GM19193 (cell line): ENCODE results near the gene SOS1.

Experiments
- POLR2A ChIP-seq: IDR thresholded peaks from 4 replicates; pipeline ENCODE4 v1.6.1; 2011; ENCODE audit not compliant: insufficient read depth, insufficient read length; ENCODE audit errors: extremely low read depth

SOS1 gene

DNA sequence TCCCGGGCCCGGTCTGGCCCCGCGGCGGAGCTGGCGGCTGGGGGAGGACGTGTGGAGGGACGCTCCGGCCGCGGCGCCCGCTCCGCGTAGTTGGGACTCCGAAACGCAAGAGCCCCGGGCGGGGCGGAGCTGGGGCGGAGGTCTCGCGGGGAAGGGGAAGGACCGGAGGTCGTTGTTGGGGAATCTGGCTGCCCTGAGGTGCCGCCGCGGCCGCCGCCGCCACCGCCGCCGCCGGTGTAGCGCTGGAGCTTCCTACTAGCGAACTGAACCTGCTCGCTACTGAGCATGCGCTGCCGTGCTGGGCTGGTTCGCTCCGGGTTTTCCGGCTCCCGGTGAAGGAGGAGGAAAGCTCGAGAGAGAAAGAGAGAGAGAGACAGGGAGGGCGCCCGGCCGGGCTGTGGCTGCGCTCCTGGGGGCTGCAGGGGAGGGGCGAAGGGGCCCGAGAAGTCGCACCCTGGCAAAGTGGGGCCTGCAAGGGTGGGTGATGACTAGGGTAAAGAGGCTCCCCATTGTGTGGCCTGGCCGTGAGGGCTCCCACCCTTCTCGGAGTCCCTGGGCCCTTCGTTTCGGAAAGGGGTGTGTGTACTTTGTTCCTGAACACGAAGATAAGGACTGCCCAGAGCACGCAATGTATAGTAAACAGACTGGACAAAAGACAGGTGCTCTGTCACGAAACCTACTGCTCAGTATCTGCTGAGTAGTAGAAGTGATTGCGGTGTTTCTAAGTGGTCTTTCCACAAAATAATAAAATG, at the start of gene SOS1:
TSS of gene SOS1 (minus strand) at position 281 of the 752 bp plus-strand sequence. CDS start 629 bp downstream, outside the sequence.
- peak; percentile 82 for TF ChIP-seq POLR2A

DNA sequence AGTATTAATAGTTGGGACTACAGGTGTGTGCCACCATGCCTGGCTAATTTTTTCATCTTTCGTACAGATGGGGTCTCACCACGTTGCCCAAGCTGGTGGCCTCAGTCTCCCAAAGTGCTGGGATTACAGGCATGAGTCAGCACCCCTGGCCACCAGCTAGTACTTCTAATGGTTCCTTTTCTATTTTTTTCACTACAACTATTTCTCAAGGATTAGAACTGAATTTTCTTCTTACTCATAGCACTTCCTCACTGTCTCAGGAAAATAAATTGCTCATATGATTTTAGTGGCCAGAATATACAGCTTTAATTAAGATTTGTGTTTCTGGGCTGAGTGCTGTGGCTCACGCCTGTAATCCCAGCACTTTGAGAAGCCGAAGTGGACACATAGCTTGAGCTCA, 43.2 kb upstream of the SOS1 start:
- TF ChIP-seq POLR2A, result no peak

DNA sequence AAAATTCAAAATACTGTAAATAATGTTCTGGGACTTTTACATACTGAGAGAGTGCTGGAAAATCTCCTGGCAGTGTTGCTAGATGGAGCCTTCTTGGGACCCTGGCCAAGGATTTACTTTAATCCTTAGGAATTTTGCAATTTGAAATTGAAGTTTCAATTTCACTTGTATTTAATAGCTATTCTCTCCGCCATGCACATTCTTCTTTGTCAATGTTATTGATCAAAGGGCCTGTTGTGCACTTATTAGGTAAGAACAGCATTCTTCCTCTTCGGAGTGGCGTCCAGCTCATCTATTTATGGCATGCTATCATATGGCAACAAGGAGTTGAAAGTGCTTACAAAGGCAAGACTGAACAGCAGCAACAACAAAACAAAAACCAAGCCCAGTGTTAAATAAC, 40.1 kb upstream of the SOS1 start:
- no peak for TF ChIP-seq POLR2A

DNA sequence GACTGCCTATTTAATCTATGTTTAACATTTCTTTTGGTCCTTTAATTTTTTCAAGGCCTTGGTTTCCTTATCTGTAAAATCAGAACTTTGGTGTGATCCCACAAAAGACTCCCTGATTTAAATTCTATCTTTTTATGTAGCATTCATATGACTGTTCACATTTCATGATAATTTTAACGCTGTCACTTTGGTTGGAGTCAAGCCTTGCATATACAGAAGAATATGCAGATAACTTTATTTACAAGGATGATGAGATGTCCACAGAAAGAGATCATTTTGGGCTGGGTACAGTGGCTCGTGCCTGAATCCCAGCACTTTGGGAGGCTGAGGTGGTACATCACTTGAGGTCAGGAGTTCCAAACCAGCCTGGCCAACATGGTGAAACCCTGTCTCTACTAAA, 38.4 kb upstream of the SOS1 start:
- TF ChIP-seq POLR2A, result no peak

DNA sequence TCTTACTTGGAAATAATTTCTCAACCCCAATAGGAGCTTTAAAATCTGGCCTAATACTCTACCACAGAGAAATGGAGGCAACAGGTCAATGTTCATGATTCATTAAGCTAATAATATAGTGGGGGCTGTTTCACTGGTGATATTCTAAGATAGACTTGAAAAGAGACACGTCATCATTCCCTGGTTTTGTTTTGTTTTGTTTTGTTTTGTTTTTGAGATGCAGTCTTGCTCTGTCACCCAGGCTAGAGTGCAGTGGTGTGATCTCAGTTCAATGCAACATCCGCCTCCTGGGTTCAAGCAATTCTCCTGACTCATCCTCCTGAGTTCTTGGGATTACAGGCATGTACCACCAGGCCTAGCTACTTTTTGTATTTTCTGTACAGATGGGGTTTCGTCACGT, 37.5 kb upstream of the SOS1 start:
- TF ChIP-seq POLR2A, result no peak

DNA sequence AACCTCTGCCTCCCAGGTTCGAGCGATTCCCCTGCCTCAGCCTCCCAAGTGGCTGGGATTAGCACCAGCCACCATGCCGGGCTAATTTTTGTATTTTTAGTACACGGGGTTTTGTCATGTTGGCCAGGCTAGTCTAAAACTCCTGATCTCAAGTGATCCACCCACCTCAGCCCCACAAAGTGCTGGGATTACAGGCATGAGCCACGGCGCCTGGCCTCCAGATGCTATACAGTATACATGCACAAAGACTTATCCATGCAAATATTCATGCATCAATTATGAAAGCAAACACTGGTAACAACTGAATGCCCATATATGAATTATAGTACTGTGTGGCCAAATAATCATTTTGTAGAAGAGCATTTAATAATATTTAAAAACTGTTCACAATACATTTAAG, 36.0 kb upstream of the SOS1 start:
- no peak for TF ChIP-seq POLR2A

DNA sequence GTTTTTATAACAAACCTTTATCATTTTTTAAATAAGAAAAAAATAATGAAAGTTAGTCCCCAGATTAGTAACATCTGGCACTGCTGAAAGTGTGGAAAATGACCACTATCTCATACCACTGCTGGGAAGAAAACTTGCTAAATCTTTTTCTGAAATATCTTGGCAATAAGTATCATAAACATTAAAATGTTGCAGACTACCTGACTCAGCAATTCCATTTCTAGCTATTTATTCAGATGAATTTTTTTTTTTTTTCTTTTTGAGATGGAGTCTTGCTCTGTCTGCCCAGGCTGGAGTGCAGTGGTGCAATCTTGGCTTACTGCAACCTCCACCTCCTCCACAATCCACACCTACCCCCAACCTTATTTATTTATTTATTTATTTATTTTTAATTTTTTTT, 35.3 kb upstream of the SOS1 start:
- TF ChIP-seq POLR2A, result no peak

DNA sequence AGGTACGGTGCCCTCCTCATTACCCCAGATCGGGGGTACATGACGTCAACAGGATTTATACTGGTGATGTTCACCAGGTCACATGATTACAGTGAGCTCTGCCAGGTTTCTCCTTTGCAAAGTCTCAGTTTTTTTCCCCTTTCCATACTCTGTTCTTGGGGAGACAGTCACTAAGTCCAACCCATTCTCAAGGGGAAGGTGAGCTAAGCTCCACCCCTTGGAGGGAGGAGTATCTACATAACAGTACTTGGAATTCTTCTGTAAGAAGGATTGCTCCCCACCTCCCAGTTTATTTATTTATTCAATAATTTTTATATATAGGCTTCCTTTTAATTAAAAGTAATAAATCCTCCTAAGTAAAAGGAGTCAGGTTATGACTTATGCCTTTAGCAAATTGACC, 34.1 kb upstream of the SOS1 start:
- no peak for TF ChIP-seq POLR2A

DNA sequence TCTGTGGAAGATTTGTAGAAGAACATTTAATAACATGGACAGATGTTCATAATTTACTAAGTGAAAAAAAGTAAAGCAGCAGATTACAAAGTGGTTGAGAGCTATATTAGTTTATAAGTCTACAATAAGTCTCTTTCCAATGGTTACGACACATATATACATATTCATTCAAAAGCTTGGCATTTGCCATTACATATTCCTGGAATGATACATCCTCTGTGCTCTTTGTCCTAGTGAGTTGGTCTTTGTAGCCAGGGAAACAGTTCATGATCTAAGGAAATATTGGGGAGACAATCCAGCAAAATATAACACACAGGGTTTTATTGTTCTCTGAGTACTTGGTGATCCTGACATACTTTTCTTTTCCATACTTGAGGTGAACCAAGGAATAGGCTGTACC, 32.5 kb upstream of the SOS1 start:
- TF ChIP-seq POLR2A, result no peak

DNA sequence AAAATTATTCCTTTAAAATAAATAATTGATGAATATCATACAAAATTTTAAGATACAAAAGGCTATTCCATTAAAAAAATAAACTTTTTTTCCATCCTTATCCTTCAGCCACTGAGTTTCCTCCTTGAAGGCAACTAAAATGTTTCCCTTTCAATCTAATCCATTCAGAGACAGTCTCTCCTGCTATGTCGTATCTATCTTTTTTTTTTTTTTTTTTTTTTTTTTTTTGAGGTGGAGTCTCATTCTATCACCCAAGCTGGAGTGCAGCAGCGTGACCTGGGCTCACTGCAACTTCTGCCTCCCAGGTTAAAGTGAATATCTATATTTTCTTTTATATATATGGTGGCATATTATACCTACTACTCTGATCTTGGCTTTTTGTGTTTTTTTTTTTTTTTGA, 31.7 kb upstream of the SOS1 start:
- no peak for TF ChIP-seq POLR2A

DNA sequence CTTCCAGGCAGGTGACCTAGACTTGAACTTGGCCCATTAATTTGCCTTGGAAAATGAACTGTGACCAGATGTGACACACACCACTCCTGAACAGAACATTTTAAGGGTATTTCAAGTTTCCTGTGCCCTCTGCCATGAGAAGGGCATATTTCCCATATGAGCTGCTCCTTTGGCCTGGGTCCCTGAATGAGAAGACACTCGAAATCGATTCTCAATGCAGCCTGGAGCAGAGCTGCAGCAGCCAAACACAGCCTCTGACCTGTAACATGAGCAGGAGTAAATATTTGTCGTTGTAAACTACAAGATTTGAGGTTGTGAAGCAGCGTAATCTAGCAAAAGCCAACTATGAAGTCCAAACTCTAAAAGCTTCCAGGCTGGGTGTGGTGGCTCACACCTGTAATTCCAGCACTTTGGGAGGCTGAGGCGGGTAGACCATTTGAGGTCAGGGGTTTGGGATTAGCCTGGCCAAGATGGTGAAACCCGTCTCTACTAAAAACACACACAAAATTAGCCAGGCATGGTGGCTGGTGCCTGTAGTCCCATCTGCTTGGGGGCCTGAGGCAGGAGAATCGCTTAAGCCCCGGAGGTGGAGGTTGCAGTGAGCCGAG, 30.1 kb upstream of the SOS1 start:
- TF ChIP-seq POLR2A, result no peak

DNA sequence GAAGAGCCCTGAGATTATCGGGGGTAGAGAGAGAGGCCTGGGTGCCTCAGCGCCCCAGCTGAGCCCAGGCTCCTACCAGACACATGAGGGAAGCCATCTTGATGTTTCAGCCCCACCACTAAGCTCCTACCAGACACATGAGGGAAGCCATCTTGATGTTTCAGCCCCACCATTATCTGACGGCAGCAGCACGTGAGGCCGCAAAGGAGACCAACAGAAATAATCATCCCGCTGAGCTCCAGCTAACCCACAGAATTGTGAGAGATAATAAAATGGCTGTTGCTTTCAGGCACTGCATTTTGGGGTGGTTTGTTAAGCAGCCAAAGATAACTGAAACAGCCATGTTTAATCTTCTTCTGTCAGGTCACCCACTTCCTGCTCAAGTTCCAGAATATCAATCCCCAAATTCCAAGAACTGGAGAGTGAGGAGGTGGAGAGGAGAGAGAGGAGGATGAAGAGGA, 29.3 kb upstream of the SOS1 start:
- no peak for TF ChIP-seq POLR2A

DNA sequence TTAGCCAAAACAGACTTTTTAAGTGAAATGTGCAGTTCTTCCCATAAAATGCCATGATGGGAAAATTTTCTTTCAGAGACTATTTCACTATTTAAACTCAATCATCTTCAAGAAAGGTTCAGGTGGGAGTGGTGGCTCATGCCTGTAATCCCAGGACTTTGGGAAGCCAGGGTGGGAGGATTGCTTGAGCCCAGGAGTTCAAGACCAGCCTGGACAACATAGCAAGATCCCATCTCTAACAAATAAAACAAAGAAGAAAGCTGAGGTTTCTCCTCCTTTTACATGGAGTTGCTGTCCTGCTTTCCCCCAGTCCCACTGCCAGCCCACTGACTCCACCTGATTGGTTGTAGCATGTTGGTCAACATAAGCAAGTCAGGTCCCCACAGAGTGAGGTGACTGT, 25.8 kb upstream of the SOS1 start:
- no peak for TF ChIP-seq POLR2A

DNA sequence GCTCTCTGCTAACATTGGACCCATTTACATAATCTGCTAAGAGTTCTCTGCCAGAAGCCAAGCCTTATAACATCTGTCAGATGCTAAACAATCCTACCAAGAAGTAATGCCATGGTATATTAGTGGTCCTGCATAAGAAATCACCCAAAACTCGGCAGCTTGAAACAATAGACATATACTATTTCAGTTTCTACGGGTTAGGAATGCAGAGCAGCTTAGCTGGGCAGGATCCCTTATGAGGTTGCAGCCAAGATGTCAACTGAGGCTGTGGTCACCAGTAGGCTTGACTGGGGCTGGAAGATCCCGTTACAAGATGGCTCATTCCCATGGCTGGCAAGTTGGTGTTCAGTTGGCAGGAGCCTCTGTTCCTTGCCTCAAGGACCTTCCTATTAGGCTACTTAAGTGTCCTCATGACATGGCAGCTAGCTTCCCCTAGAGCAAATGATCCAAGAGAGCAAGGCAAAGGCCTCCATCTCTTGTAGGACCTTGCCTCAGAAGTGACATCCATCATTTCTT, 25.1 kb upstream of the SOS1 start:
- no peak for TF ChIP-seq POLR2A

DNA sequence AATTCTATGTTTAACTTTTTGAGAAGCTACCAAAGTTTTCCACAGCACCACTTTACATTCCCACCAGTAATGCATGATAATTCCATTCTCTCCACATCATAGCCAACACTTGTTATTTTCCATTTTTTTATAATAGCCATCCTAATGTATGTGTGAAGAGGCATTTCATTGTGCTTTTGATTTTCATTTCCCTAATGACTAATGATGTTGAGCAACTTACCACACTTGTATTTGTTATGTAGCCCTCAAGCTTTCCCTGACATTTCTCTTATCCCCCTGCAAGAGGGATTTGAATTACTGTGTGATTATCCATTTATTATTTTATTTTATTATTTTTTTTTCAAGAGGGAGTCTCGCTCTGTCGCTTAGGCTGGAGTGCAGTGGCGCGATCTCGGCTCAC, 23.6 kb upstream of the SOS1 start:
- no peak for TF ChIP-seq POLR2A

DNA sequence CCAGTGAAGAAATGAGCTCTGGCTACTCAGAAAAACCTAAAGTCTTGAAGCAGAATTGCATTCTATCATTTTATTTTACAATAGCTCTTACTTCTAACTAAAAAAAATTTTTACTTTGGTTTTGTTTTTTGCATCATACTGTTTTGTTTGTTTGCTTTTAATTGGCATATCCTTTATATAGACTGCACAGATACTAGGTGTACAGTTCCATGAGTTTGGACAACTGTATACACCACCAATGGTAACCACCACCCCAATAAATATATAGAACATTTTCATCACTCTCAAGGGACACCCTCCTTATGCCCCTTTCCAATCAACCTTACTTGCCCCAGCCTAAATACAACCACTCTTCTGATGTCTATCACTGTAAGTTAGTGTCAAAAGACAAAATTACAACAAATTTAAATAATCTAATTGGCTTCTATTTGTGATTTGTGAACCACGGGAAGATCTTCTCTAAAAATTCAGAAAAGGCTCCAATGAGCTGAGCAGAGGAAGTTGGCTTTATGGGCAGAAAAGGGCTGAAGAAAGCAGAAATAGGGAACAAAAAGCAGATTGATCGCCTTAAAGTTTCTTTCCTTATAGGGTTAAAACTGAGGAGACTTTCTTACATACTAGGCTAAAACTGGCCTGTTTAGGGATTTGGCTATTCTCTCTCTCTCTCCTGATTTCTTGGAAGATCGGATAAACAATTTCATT, 22.2 kb upstream of the SOS1 start:
- TF ChIP-seq POLR2A, result no peak
